ENCODE results near the gene SNX25.
A peak's percentile ranks its signal among the peaks of the same experiment; 100 is the strongest.
"Not testable (repeated sequence)": the region's sequence is repeated elsewhere in the genome, so short reads cannot be mapped to it uniquely, and the experiment has no call there.

Gene SNX25

GRCh38 chr4:185352741-185353140 is 143.3 kb downstream of the SNX25 start:
- DNase-seq, result no peak

- DNase-seq, result peak; percentile 6
Observed at GRCh38 chr4:185357211-185357610, 147.8 kb downstream of the SNX25 start.

GRCh38 chr4:185357733-185358440 is 148.5 kb downstream of the SNX25 start:
- DNase-seq, result no peak

- DNase-seq, result no peak
Observed at GRCh38 chr4:185358514-185358913, 149.1 kb downstream of the SNX25 start.

GRCh38 chr4:185358959-185359358 is 149.6 kb downstream of the SNX25 start:
- DNase-seq, result no peak

- no peak for DNase-seq
Observed at GRCh38 chr4:185359767-185360446, 150.5 kb downstream of the SNX25 start.

GRCh38 chr4:185361872-185362271 is 152.5 kb downstream of the SNX25 start:
- DNase-seq, result no peak

- DNase-seq, result not testable (repeated sequence)
Observed at GRCh38 chr4:185362570-185362969, 153.2 kb downstream of the SNX25 start.

GRCh38 chr4:185363251-185363650 is 153.9 kb downstream of the SNX25 start:
- DNase-seq, result no peak

GRCh38 chr4:185364886-185365285 is 155.5 kb downstream of the SNX25 start:
- no peak for DNase-seq

- no peak for DNase-seq
Observed at GRCh38 chr4:185369731-185370130, 160.3 kb downstream of the SNX25 start.

GRCh38 chr4:185370268-185370949 is 161.0 kb downstream of the SNX25 start:
- DNase-seq, result no peak

- no peak for DNase-seq
Observed at GRCh38 chr4:185371702-185372101, 162.3 kb downstream of the SNX25 start.

- no peak for DNase-seq
Observed at GRCh38 chr4:185374027-185374426, 164.6 kb downstream of the SNX25 start.

- no peak for DNase-seq
Observed at GRCh38 chr4:185374573-185374972, 165.2 kb downstream of the SNX25 start.

- DNase-seq, result no peak
Observed at GRCh38 chr4:185378264-185378663, 168.9 kb downstream of the SNX25 start.

- DNase-seq, result no peak
Observed at GRCh38 chr4:185379326-185380295, 170.2 kb downstream of the SNX25 start.

- no peak for DNase-seq
Observed at GRCh38 chr4:185380320-185380719, 170.9 kb downstream of the SNX25 start.

GRCh38 chr4:185381288-185382196 is 172.1 kb downstream of the SNX25 start:
- no peak for DNase-seq

- DNase-seq, result no peak
Observed at GRCh38 chr4:185382754-185383153, 173.4 kb downstream of the SNX25 start.

GRCh38 chr4:185383451-185383850 is 174.1 kb downstream of the SNX25 start:
- DNase-seq, result no peak

GRCh38 chr4:185384061-185384460 is 174.7 kb downstream of the SNX25 start:
- DNase-seq, result no peak
